GM19043 (cell line): ENCODE results near the gene GJE1.
"Not testable (repeated sequence)": the region's sequence is repeated elsewhere in the genome, so short reads cannot be mapped to it uniquely, and the experiment has no call there.

Experiments used
- ATAC-seq: cut with Tn5 transposase; IDR thresholded peaks from one replicate; pipeline ENCODE4 v1.9.1; 2021; ENCODE audit warnings: low read depth; ENCODE audit not compliant: unreplicated experiment

The GJE1 gene

GRCh38 chr6:142132625-142133024 lies at the start of gene GJE1:
Gene GJE1, plus strand, starts transcription at chr6:142132925. Its CDS starts 234 bp downstream, at chr6:142133159.
- no peak for ATAC-seq

- no peak for ATAC-seq
These were observed 44.5 kb upstream of the GJE1 start for GRCh38 chr6:142087950-142088857.

- ATAC-seq: no peak
These were observed 43.9 kb upstream of the GJE1 start for GRCh38 chr6:142088858-142089216.

- not testable (repeated sequence) for ATAC-seq
These were observed 27.9 kb upstream of the GJE1 start for GRCh38 chr6:142104820-142105219.

- ATAC-seq: not testable (repeated sequence)
These were observed 21.9 kb upstream of the GJE1 start for GRCh38 chr6:142110820-142111219.

- ATAC-seq: no peak
These were observed 20.2 kb upstream of the GJE1 start for GRCh38 chr6:142112451-142113061.

GRCh38 chr6:142117366-142117765 lies 15.4 kb upstream of the GJE1 start:
- no peak for ATAC-seq

- ATAC-seq: no peak
These were observed 14.4 kb upstream of the GJE1 start for GRCh38 chr6:142118328-142118727.

- ATAC-seq: no peak
These were observed 13.8 kb upstream of the GJE1 start for GRCh38 chr6:142118925-142119324.

GRCh38 chr6:142121342-142121741 lies 11.4 kb upstream of the GJE1 start:
- ATAC-seq: no peak

GRCh38 chr6:142130814-142131213 lies 1.9 kb upstream of the GJE1 start:
- ATAC-seq: no peak

GRCh38 chr6:142138876-142139275 lies 6.2 kb downstream of the GJE1 start:
- ATAC-seq: no peak

- ATAC-seq: not testable (repeated sequence)
These were observed 8.8 kb downstream of the GJE1 start for GRCh38 chr6:142141531-142141930.

- peak; percentile 99 for ATAC-seq
These were observed 14.3 kb downstream of the GJE1 start, which contains the start of the genes NMBR and VTA1 for GRCh38 chr6:142146828-142147662. Gene NMBR, minus strand, starts transcription at chr6:142147122. Its CDS starts 58,464 bp downstream, at chr6:142088658. Gene VTA1, plus strand, starts transcription at chr6:142147263. Its CDS starts 25 bp downstream, at chr6:142147288.

GRCh38 chr6:142152746-142153145 lies 20.0 kb downstream of the GJE1 start:
- no peak for ATAC-seq

- ATAC-seq: no peak
These were observed 20.5 kb downstream of the GJE1 start for GRCh38 chr6:142153196-142153595.

- no peak for ATAC-seq
These were observed 21.6 kb downstream of the GJE1 start for GRCh38 chr6:142154336-142154735.

GRCh38 chr6:142155091-142155490 lies 22.4 kb downstream of the GJE1 start:
- no peak for ATAC-seq

- no peak for ATAC-seq
These were observed 23.4 kb downstream of the GJE1 start for GRCh38 chr6:142155895-142156757.

- not testable (repeated sequence) for ATAC-seq
These were observed 24.0 kb downstream of the GJE1 start for GRCh38 chr6:142156758-142157068.
